ENCODE measurements around the gene JUN.

GRCh38 chr1:58785442-58786058, 1.7 kb upstream of the JUN start:
- TF ChIP-seq EZH2 (IDR thresholded peaks at IDR 0.05; ENCODE audit: borderline replicate concordance, low read depth, low read length, severe bottlenecking) (no peak), CTCF (IDR thresholded peaks at IDR 0.05; ENCODE audit: extremely low read depth in 1 of 2, insufficient read depth in 1 of 2, low read depth in 1 of 2, low read length in 2 of 2) (no peak), POLR2A (IDR thresholded peaks at IDR 0.05; ENCODE audit: low read depth, low read length) (no peak), MAX (IDR thresholded peaks at IDR 0.05; ENCODE audit: insufficient read depth, insufficient read length) (no peak), GATA2 (IDR thresholded peaks at IDR 0.05; ENCODE audit: insufficient read depth, insufficient read length, low read depth, low read length) (no peak), POLR2AphosphoS5 (IDR thresholded peaks at IDR 0.05; ENCODE audit: insufficient read depth, low read depth, low read length) (no peak), MYC (IDR thresholded peaks at IDR 0.05; ENCODE audit: low read depth, low read length) (no peak), FOS (IDR thresholded peaks at IDR 0.05; ENCODE audit: borderline replicate concordance, insufficient read depth, low read length) (no peak)

Measured in endothelial cell of umbilical vein (primary cell).